Fibroblast of lung (primary cell): ENCODE measurements around the gene DPAGT1. TPM values are rescaled to one million over a fixed set of nuclear protein-coding genes. Genes with fewer than 3 reads are reported as not detected.

Experiments used
- DNase-seq, 2 donors: peaks; one replicate each; pipeline versions ENCODE4 v3.0.0 to v3.0.0-alpha.2; 2010; ENCODE audit warnings: low read depth in 2 of 2
- H2AFZ ChIP-seq: 2 replicates; pipeline ENCODE4 v1.5.1; 2012; ENCODE audit warnings: low read length, control low read depth, inconsistent platforms
- H3K27ac ChIP-seq: 2 replicates; pipeline ENCODE4 v1.5.1; 2011; ENCODE audit warnings: low read length, control low read depth; ENCODE audit not compliant: insufficient read depth
- H3K27me3 ChIP-seq: 2 replicates; pipeline ENCODE4 v1.5.1; 2011; ENCODE audit warnings: mild to moderate bottlenecking, low read length; ENCODE audit not compliant: control insufficient read depth, insufficient read depth
- H3K36me3 ChIP-seq: 2 replicates; pipeline ENCODE4 v1.5.1; 2011; ENCODE audit warnings: low read length; ENCODE audit not compliant: control insufficient read depth, insufficient read depth
- H3K4me1 ChIP-seq: 2 replicates; pipeline ENCODE4 v1.5.1; 2011; ENCODE audit warnings: low read length; ENCODE audit not compliant: control insufficient read depth, insufficient read depth; ENCODE audit errors: extremely low read depth
- H3K4me2 ChIP-seq: 2 replicates; pipeline ENCODE4 v1.5.1; 2011; ENCODE audit warnings: low read length, control low read depth; ENCODE audit not compliant: insufficient read depth; ENCODE audit errors: extremely low read depth
- H3K4me3 ChIP-seq, 4 experiments: fragments of 200-600 bp in 1 of 4; sonication (generic) in 1 of 4; replicated peaks in 1 of 4; 2 replicates each; pipeline ENCODE4 v1.5.1; 2011 to 2016; ENCODE audit warnings: low read length in 4 of 4, low read depth in 3 of 4, mild to moderate bottlenecking in 3 of 4, control low read depth in 2 of 4, inconsistent platforms in 1 of 4, mixed read lengths in 1 of 4; ENCODE audit not compliant: insufficient read depth in 1 of 4; ENCODE audit errors: control extremely low read depth in 1 of 4
- H3K79me2 ChIP-seq: 2 replicates; pipeline ENCODE4 v1.5.1; 2012; ENCODE audit warnings: mild to moderate bottlenecking, low read length, inconsistent platforms; ENCODE audit not compliant: control insufficient read depth, insufficient read depth
- H3K9ac ChIP-seq: 2 replicates; pipeline ENCODE4 v1.5.1; 2011; ENCODE audit warnings: mild to moderate bottlenecking, low read length, control low read depth; ENCODE audit not compliant: insufficient read depth
- H3K9me3 ChIP-seq: 2 replicates; pipeline ENCODE4 v1.5.1; 2012; ENCODE audit warnings: low read depth, low read length; ENCODE audit not compliant: control insufficient read depth, insufficient read depth
- H4K20me1 ChIP-seq: 2 replicates; pipeline ENCODE4 v1.5.1; 2011; ENCODE audit warnings: low read length; ENCODE audit not compliant: control insufficient read depth, insufficient read depth; ENCODE audit errors: extremely low read depth
- EZH2 ChIP-seq: IDR thresholded peaks from 2 replicates; pipeline ENCODE4 v1.5.1; 2012; ENCODE audit warnings: low read length, control low read depth, mild to moderate bottlenecking; ENCODE audit errors: missing control alignments
- polyA plus RNA-seq, 2 donors: library from polyadenylated mRNA; depleted of rRNA in 1 of 2; stranded (reverse) in 1 of 2; unstranded in 1 of 2; fragments of >200 nt; gene quantifications; 2 replicates each; pipeline ENCODE4 v1.2.1, GENCODE V29; 2011 to 2012; ENCODE audit warnings: missing spikeins in 1 of 2
- total RNA-seq: library from RNA; depleted of rRNA; stranded (reverse); fragments of >200 nt; gene quantifications from 2 replicates; pipeline ENCODE4 v1.2.1, GENCODE V29; 2014
- TF ChIP-seq, protein P1 (sequence below), 2 donors: IDR thresholded peaks in 1 of 2; conservative IDR thresholded peaks in 1 of 2; 1 replicate in 1 of 2; 2 replicates in 1 of 2; pipeline ENCODE4 v1.5.1; 2011 to 2012; ENCODE audit warnings: low read length in 2 of 2, control low read depth in 1 of 2, inconsistent platforms in 1 of 2, low read depth in 1 of 2, mild to moderate bottlenecking in 1 of 2

Gene DPAGT1
- total and polyA plus RNA-seq, 2 donors (not counting 1 experiment from before 2014, with no cell fraction given), result 14.5 to 44.9 TPM

DNA sequence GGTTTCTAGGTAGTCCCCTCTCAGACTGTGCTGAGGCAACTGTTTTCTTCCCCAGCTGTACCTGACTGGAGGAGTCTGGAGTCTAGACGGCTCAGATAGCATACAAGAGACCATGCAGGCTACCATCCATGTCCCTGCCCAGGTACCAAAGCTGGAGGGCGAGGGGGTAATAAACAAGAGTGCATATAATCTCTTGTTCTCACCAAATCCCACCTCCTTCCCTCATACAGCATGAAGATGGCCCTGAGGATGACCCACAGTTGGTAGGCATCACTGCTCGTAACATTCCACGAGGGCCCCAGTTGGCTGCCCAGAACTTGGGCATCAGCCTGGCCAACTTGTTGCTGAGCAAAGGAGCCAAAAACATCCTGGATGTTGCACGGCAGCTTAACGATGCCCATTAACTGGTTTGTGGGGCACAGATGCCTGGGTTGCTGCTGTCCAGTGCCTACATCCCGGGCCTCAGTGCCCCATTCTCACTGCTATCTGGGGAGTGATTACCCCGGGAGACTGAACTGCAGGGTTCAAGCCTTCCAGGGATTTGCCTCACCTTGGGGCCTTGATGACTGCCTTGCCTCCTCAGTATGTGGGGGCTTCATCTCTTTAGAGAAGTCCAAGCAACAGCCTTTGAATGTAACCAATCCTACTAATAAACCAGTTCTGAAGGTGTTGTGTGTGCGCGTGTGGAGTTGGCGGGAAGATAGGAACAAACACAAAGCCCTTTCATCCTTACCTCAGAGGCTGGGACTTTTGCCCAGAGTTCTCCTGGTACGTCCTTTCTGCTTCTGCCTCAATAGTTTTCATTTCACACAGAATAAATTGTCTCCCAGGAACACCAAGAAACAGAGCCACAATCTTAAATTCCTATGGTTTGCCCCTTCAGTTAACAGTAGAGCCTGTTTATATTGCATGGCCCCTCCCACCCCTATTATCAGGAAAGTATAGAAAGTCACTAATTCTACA lies 8.5 kb downstream of the DPAGT1 start:
- Histone ChIP-seq H3K4me3 (peak overlapping the region; percentile 68 to 86 (median 82)), H3K4me2 (peak overlapping the region; percentile 79), H3K4me1 (peaks cover 12% of the 10 kb centered on the region), H3K9ac (no peak overlapping the region), H3K9me3 (no peaks in the 10 kb centered on the region), H3K79me2 (peaks cover 34% of the 10 kb centered on the region), H4K20me1 (no peaks in the 10 kb centered on the region), H3K27ac (peak overlapping the region; percentile 44), H3K36me3 (peaks cover 21% of the 10 kb centered on the region), H2AFZ (no peak overlapping the region), H3K27me3 (no peaks in the 10 kb centered on the region)
- DNase-seq, result peak; percentile 23 to 64
- TF ChIP-seq, protein P1, sequence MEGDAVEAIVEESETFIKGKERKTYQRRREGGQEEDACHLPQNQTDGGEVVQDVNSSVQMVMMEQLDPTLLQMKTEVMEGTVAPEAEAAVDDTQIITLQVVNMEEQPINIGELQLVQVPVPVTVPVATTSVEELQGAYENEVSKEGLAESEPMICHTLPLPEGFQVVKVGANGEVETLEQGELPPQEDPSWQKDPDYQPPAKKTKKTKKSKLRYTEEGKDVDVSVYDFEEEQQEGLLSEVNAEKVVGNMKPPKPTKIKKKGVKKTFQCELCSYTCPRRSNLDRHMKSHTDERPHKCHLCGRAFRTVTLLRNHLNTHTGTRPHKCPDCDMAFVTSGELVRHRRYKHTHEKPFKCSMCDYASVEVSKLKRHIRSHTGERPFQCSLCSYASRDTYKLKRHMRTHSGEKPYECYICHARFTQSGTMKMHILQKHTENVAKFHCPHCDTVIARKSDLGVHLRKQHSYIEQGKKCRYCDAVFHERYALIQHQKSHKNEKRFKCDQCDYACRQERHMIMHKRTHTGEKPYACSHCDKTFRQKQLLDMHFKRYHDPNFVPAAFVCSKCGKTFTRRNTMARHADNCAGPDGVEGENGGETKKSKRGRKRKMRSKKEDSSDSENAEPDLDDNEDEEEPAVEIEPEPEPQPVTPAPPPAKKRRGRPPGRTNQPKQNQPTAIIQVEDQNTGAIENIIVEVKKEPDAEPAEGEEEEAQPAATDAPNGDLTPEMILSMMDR (conservative IDR thresholded peaks at IDR 0.05 in 1 of 2, IDR thresholded peaks at IDR 0.05 in 1 of 2; ENCODE audit: low read depth in 1 of 2, low read length in 2 of 2), result no peak
- no peak for TF ChIP-seq EZH2

DNA sequence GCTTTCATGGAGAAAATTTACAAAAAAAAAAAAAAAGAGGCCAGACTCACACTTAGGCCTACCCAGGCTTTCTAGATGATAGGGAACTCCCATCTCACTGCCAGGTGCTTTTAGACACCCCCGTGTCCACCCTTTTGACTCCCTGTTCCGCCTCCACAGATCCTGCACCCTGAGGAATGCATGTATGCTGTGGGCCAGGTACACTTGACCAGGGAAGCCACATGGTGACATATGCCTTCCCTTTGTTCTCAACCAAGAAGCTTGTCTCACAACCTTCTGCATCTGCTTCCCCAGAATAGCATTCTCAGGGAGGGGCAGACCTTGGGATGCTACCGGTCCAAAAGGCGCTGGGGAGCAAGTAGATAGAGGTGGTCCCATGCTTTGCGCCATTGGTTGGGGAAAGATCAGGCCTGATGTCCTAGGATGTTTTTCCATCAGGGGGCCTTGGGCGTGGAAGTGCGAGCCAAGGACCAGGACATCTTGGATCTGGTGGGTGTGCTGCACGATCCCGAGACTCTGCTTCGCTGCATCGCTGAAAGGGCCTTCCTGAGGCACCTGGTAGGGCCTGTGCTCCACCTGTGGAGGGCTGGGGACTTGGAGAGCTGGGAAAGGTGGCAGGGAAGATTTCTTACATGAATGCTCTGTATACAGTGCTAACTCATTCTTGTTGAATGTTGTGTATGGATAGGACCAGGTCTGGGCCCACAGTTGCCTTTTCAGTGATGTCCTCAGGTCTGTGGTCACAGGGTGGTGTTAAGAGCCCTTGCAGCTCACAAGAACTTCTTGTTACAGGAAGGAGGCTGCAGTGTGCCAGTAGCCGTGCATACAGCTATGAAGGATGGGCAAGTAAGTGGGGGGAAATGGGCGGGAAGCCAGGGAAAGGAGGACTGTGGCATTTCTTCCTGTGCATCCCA lies 9.4 kb downstream of the DPAGT1 start:
- peaks cover 15% of the 10 kb centered on the region for H3K36me3 ChIP-seq

More for the DNA sequence above, 9.4 kb downstream of the DPAGT1 start:
- no peaks in the 10 kb centered on the region for H3K9me3 ChIP-seq
- TF ChIP-seq, protein P1 (conservative IDR thresholded peaks at IDR 0.05 in 1 of 2, IDR thresholded peaks at IDR 0.05 in 1 of 2; ENCODE audit: low read depth in 1 of 2, low read length in 2 of 2), result no peak
- no peak for TF ChIP-seq EZH2
- DNase-seq, result no peak
- H3K27ac ChIP-seq, result no peak overlapping the region
- peaks cover 12% of the 10 kb centered on the region for H3K4me1 ChIP-seq
- H2AFZ ChIP-seq, result no peak overlapping the region
- peaks cover 36% of the 10 kb centered on the region for H3K79me2 ChIP-seq
- peak overlapping the region in 3 of 4 experiments; percentile 68 to 86 (median 78) for H3K4me3 ChIP-seq
- no peak overlapping the region for H3K9ac ChIP-seq
- H3K27me3 ChIP-seq, result no peaks in the 10 kb centered on the region
- no peaks in the 10 kb centered on the region for H4K20me1 ChIP-seq
- peak overlapping the region; percentile 79 for H3K4me2 ChIP-seq
